Forelimb muscle (tissue), 1 donor: ENCODE data around the gene CNGB1. TPM values are rescaled to one million over a fixed set of nuclear protein-coding genes. Genes with fewer than 3 reads are reported as not detected.
"Not testable (repeated sequence)": the region's sequence is repeated elsewhere in the genome, so short reads cannot be mapped to it uniquely, and the experiment has no call there.

Experiments
- DNase-seq: peaks from one replicate; pipeline ENCODE4 v3.0.0-alpha.2; 2013; ENCODE audit warnings: low read depth
- polyA plus RNA-seq: library from polyadenylated mRNA; unstranded; fragments of 120-200 nt; gene quantifications from one replicate; pipeline ENCODE4 v1.2.1, GENCODE V29; 2013; ENCODE audit not compliant: insufficient read length

The CNGB1 gene
- polyA plus RNA-seq, 1 donor: 0.03 TPM

GRCh38 chr16:57862698-57863433 is 108.1 kb downstream of the CNGB1 start:
- no peak for DNase-seq

GRCh38 chr16:57859331-57859730 is 111.6 kb downstream of the CNGB1 start:
- no peak for DNase-seq

GRCh38 chr16:57858635-57859034 is 112.3 kb downstream of the CNGB1 start:
- no peak for DNase-seq

- not testable (repeated sequence) for DNase-seq
Measured at GRCh38 chr16:57857991-57858390, 112.9 kb downstream of the CNGB1 start.

GRCh38 chr16:57855188-57855587 is 115.7 kb downstream of the CNGB1 start:
- DNase-seq: no peak

GRCh38 chr16:57852189-57852588 is 118.7 kb downstream of the CNGB1 start:
- DNase-seq: no peak

- no peak for DNase-seq
Measured at GRCh38 chr16:57848181-57848580, 122.7 kb downstream of the CNGB1 start.

GRCh38 chr16:57846931-57847330 is 124.0 kb downstream of the CNGB1 start:
- DNase-seq: not testable (repeated sequence)

- no peak for DNase-seq
Measured at GRCh38 chr16:57846078-57846697, 124.7 kb downstream of the CNGB1 start.

- DNase-seq: no peak
Measured at GRCh38 chr16:57845115-57845514, 125.8 kb downstream of the CNGB1 start.

- no peak for DNase-seq
Measured at GRCh38 chr16:57844416-57845030, 126.4 kb downstream of the CNGB1 start.

- no peak for DNase-seq
Measured at GRCh38 chr16:57843400-57843799, 127.5 kb downstream of the CNGB1 start.

- no peak for DNase-seq
Measured at GRCh38 chr16:57842601-57843000, 128.3 kb downstream of the CNGB1 start.

GRCh38 chr16:57840833-57841232 is 130.1 kb downstream of the CNGB1 start:
- no peak for DNase-seq

- no peak for DNase-seq
Measured at GRCh38 chr16:57838161-57838560, 132.8 kb downstream of the CNGB1 start.

- DNase-seq: no peak
Measured at GRCh38 chr16:57837305-57838125, 133.4 kb downstream of the CNGB1 start.

- not testable (repeated sequence) for DNase-seq
Measured at GRCh38 chr16:57835439-57835838, 135.5 kb downstream of the CNGB1 start.

- no peak for DNase-seq
Measured at GRCh38 chr16:57834936-57835335, 136.0 kb downstream of the CNGB1 start.
